WI38 (cell line): ENCODE results near the gene ACVRL1.

Source experiments
- H3K4me3 ChIP-seq: 2 replicates; pipeline ENCODE4 v1.5.1; 2011; ENCODE audit warnings: low read depth, mild to moderate bottlenecking, control low read depth, low read length
- TF ChIP-seq, protein P1 (sequence below): IDR thresholded peaks from 2 replicates; pipeline ENCODE4 v1.5.1; 2012; ENCODE audit warnings: low read depth, mild to moderate bottlenecking, control low read depth, low read length

ACVRL1 gene

DNA sequence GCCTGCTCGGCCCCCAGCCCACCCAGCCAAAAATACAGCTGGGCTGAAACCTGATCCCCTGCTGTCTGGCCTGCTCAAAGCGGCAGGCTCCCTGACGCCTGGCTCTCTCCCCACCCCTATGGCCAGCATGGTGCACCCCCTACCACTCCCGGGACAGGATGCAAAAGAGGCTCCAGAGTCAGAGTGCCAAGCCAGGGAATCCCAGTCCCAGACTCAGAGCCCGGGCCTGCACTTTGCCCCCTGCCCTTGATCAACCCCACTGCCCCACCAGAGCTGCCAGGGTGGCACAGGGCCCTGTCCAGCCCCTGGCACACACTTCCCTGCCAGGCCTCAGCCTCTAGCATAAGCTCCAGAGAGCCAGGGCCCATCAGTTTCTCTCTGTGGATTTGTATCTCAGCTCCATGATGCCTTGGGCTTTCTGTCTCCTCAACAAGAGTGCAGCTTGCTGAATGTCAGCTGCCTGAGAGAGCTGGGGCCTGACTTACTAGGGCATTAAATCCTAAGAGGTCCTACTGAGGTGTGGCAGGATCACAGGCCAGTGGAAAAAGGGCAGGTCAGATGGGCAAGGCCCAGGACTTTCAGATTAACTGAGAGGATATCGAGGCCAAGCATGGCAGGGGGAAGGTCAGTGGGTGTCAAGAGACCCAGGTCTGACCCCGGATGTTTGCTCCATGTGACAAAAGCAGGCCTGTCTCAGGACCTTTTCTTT lies 13.9 kb downstream of the ACVRL1 start:
- H3K4me3 ChIP-seq: no peak overlapping the region
- TF ChIP-seq, protein P1, sequence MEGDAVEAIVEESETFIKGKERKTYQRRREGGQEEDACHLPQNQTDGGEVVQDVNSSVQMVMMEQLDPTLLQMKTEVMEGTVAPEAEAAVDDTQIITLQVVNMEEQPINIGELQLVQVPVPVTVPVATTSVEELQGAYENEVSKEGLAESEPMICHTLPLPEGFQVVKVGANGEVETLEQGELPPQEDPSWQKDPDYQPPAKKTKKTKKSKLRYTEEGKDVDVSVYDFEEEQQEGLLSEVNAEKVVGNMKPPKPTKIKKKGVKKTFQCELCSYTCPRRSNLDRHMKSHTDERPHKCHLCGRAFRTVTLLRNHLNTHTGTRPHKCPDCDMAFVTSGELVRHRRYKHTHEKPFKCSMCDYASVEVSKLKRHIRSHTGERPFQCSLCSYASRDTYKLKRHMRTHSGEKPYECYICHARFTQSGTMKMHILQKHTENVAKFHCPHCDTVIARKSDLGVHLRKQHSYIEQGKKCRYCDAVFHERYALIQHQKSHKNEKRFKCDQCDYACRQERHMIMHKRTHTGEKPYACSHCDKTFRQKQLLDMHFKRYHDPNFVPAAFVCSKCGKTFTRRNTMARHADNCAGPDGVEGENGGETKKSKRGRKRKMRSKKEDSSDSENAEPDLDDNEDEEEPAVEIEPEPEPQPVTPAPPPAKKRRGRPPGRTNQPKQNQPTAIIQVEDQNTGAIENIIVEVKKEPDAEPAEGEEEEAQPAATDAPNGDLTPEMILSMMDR: no peak

DNA sequence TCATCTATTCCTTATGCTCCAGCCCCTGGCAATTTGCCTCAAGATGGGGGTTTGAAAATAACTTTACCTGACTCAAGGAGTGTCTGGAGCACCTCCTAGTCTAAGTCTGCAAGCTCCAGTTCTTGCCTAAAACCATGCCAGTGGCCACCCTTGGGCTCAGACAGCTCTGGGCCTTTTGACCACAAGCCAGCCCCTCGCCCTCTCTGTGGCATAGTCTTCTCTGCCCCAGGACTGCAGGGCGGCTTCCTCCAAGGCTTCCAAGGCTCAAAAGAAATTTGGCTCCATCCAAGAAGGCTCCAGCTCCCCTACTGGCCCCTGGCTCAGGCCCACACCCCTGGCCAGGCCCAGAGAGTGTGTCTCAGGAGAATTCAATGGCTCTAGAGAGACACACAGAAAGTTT lies 14.8 kb downstream of the ACVRL1 start:
- no peak overlapping the region for H3K4me3 ChIP-seq
- TF ChIP-seq, protein P1: no peak

DNA sequence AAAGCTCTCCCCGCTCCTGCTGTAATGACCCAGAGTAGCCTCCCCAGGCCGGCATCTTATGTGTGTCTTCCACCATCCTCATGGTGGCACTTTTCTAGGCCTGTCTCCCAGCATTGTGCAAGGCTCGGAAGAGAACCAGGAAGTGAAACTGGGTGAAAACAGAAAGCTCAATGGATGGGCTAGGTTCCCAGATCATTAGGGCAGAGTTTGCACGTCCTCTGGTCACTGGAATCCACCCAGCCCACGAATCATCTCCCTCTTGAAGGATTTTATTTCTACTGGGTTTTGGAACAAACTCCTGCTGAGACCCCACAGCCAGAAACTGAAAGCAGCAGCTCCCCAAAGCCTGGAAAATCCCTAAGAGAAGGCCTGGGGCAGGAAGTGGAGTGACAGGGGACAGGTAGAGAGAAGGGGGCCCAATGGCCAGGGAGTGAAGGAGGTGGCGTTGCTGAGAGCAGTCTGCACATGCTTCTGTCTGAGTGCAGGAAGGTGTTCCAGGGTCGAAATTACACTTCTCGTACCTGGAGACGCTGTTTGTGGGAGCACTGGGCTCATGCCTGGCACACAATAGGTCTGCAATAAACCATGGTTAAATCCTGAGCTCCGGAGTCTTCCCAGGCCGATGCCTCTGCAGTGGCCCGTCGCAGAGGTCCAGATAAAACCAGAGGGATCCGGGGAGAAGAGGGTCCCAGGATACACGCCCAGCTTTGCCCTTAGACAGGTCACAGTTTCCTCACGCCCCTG lies 15.6 kb downstream of the ACVRL1 start:
- TF ChIP-seq, protein P1: no peak
- H3K4me3 ChIP-seq: no peak overlapping the region

DNA sequence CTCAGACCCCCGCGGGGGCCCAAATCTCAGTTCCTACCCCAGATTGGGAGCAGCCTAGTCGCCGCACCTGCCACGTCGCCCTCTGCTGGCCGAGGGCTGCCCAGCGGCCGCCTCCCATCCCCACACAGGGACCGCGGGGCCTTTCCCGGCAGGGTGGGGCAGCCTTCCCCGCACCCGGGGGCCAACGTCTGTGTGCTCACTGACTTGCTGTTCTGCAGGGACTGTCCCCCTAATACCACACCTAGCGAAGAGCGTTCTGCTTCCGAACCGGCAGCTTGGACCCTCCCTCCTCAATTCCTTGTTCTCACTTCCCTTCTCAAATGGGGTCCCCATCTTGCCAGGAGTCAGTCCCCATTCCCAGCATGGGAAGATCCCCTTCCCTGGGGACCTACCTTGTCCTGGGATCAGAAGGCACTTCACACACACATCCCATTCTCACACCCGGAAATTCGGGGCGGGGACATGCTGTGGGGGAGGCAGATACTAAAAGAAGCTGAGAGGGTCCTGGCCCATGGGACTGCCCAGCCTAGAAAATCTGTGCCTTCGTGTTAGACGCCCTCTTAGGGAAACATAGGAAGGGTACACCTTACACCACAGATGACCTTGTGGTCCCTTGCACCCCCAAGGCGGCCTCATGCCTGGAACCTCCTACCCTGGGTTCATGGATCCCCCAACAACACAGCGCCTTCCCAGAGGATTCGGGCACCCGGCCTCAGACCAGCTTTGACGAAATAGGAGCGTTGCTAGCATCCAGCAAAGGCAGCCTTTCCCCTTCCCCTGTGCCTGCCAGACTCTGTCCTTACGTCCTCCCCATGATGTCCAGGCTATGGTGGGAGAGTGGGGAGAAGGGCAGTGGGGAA lies 16.4 kb downstream of the ACVRL1 start:
- TF ChIP-seq, protein P1: peak; percentile 89
- H3K4me3 ChIP-seq: 0 out of 2 replicates have a peak overlapping the region, but pooled peaks have one; percentile 22

DNA sequence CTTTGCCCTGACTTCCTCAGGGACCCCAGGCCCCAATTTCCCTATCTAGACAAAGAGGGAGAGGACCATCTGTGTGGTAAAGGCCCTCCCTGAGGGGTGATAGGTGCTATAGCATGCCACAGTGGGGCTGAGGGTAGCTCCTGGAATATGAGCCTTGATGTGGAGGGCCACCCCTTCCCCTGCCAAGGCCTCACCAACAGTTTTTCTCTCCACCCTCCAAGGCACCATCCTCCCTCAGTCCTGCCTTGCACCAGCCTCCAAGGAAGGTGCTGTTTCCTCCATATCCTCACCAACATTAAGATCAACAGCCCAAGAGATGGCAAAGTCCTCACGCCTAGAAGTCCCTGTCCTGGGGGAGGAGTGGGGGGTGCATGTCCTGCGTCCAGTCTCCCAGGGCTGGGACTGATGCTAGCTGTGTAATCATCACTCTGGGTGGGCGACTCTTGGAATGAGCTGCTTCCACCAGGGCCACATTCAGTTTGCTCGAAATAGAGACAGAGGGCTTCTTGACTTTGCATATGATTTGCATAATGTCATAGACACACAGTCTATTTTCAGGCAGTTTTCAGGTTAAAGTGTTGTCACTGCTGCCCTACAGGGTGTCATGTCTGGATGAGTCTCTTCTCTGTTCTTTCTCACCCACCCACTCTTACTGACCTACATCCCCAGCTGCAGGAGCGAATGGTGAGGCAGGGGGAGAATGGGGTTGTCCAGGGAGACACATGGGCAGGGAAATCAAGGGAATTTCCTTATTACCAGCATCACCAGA lies 17.4 kb downstream of the ACVRL1 start:
- no peak overlapping the region for H3K4me3 ChIP-seq
- TF ChIP-seq, protein P1: no peak

DNA sequence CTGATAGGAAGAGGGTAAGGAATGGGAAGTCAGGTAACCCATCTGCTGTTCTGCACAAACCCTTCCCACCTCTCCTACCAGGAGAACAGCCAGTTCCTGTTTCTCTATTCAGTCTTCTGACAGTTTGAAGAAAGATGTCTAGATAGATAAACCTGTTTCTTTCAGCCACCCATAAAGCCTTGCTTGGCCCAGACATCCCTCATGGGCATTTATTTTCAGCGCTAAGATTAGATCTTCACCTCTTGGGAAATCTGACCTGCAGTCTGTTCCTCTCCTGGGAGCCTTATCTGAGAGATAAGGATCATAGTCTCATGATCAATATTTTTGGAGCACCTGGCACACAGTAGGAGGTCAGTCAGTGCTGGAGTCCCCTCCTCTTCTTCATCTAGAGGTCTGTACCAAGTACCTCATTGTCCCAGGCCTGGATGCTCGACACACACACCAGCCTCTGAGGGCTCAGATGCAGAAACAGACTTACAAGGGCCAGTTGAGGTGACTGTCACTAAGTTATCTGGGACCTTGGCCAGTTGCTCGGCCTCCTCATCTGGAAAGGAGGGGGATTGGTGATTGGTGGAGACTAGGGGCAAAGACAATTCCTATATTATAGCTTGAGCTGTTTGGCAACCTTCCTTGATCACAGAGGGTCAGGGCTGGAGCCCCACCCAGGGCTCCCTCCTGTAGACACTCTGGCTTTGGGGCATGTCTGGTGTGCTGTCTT lies 18.2 kb downstream of the ACVRL1 start:
- TF ChIP-seq, protein P1: no peak
- H3K4me3 ChIP-seq: no peak overlapping the region
